ENCODE results near the gene OAF. TPM values are rescaled to one million over a fixed set of nuclear protein-coding genes. Genes with fewer than 3 reads are reported as not detected.

The OAF gene
- total and polyA plus RNA-seq, 8 donors, result 21.6 to 88.3 (median 45.6) TPM

DNA sequence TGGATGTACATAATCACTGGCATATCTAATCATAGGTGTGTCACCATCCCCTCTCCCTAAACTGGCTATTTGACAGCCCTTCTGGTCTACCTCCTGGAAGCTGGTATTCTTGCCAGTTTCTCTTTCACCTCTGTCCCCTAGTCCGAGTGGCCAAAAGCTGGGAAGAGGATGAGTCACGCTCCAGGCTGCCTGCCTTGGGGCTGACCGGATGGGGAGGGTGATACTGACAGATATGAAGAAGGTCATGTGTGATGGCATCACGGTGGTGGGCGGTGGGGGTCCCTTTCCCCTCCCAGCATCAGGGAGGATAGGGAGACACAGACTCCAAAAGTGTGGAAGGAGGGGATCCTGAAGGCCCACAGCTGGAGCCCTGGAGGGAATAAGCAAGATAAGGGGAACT, 4.8 kb downstream of the OAF start:
- Histone ChIP-seq H3K36me3 (no peaks in the 10 kb centered on the region), H3K4me1 (peaks cover 11 to 45% (median 25%) of the 10 kb centered on the region in 3 donors), H3K27me3 (no peaks in the 10 kb centered on the region), H3K27ac (peak overlapping the region in 1 of 4 donors; percentile 6), H3K4me3 (no peak overlapping the region), H3K9me3 (no peaks in the 10 kb centered on the region)
- TF ChIP-seq, protein P1, sequence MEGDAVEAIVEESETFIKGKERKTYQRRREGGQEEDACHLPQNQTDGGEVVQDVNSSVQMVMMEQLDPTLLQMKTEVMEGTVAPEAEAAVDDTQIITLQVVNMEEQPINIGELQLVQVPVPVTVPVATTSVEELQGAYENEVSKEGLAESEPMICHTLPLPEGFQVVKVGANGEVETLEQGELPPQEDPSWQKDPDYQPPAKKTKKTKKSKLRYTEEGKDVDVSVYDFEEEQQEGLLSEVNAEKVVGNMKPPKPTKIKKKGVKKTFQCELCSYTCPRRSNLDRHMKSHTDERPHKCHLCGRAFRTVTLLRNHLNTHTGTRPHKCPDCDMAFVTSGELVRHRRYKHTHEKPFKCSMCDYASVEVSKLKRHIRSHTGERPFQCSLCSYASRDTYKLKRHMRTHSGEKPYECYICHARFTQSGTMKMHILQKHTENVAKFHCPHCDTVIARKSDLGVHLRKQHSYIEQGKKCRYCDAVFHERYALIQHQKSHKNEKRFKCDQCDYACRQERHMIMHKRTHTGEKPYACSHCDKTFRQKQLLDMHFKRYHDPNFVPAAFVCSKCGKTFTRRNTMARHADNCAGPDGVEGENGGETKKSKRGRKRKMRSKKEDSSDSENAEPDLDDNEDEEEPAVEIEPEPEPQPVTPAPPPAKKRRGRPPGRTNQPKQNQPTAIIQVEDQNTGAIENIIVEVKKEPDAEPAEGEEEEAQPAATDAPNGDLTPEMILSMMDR (IDR thresholded peaks at IDR 0.05), result no peak
- FAIRE-seq (no peak), ATAC-seq (peak in 1 of 4 donors; percentile 20), DNase-seq (no peak)
- 39 to 42% methylated on average over 5 of the region's 5 CpGs for WGBS, 2 donors
- intact Hi-C loops (cut with DNase I), result no loop called here

DNA sequence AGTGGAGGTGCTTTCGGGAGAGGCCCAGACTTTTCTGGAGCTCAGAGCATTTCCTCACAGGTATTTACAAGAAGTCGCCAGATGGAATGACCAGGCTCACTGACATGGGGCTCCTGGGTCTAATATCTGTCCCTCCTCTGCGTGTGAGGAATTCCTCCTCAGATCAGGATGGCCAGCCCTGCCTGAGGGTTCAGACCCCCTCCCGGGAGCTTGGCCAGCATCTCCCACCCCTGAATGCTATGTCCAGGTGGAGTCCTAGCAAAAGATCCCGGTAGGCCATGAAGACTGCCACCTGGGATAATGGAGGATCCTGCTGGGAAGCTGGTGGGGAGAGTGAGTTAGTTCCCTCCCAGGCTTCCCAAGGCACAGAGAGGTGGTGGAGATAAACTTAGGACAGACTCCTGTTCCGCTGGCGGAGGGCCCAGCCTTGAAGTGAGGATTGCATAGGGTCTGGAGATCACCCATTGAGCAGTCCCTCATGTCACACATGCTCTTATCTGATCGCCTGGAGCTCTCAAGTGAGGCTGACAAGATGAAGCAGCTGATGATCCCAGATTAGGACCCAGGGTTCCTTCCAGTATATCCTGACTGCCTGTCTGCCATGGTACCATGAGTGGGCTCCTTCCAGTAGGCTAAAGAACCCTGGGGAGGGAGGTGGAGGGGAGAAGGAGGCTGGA, 5.7 kb downstream of the OAF start:
- peaks cover 18 to 54% (median 28%) of the 10 kb centered on the region in 3 donors for H3K4me1 ChIP-seq

DNA sequence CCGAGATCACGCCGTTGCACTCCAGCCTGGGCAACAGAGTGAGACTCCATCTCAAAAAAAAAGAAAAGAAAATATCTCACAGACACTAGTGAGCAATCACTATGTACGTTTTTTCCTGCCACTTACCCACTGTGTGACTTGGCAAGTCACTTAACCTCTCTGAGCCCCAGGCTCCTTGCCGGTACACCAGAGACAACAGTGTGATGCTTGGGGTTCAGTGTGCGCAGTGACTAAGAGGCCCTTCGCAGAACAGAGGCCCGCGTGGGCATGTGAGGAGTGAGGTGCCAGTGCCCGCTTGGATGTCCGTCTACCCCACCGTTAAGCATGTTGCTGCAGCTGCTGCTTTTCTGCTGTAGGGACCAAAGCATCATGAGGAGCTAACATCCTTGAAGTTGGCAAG, 6.7 kb downstream of the OAF start:
- ATAC-seq (no peak), FAIRE-seq (no peak), DNase-seq (no peak)
- H3K27ac ChIP-seq, result no peak overlapping the region
- TF ChIP-seq, protein P1 (IDR thresholded peaks at IDR 0.05), result no peak
- no peaks in the 10 kb centered on the region for H3K9me3 ChIP-seq
- H3K27me3 ChIP-seq, result no peaks in the 10 kb centered on the region
- intact Hi-C loops (cut with DNase I), result no loop called here
- H3K4me3 ChIP-seq, result no peak overlapping the region
- no peaks in the 10 kb centered on the region for H3K36me3 ChIP-seq
- 72 to 74% methylated on average over 12 of the region's 12 CpGs for WGBS, 2 donors
- H3K4me1 ChIP-seq, result peaks cover 19 to 54% (median 28%) of the 10 kb centered on the region in 3 donors

More for the DNA sequence above, 5.7 kb downstream of the OAF start:
- intact Hi-C loops (cut with DNase I), result no loop called here
- Histone ChIP-seq H3K9me3 (no peaks in the 10 kb centered on the region), H3K27ac (peak overlapping the region in 1 of 4 donors; percentile 6), H3K27me3 (no peaks in the 10 kb centered on the region), H3K4me3 (no peak overlapping the region), H3K36me3 (no peaks in the 10 kb centered on the region)
- no peak for ATAC-seq
- FAIRE-seq, result no peak
- TF ChIP-seq, protein P1 (IDR thresholded peaks at IDR 0.05), result no peak
- WGBS, 2 donors, result 79% methylated on average over 8 of the region's 8 CpGs
- no peak for DNase-seq

DNA sequence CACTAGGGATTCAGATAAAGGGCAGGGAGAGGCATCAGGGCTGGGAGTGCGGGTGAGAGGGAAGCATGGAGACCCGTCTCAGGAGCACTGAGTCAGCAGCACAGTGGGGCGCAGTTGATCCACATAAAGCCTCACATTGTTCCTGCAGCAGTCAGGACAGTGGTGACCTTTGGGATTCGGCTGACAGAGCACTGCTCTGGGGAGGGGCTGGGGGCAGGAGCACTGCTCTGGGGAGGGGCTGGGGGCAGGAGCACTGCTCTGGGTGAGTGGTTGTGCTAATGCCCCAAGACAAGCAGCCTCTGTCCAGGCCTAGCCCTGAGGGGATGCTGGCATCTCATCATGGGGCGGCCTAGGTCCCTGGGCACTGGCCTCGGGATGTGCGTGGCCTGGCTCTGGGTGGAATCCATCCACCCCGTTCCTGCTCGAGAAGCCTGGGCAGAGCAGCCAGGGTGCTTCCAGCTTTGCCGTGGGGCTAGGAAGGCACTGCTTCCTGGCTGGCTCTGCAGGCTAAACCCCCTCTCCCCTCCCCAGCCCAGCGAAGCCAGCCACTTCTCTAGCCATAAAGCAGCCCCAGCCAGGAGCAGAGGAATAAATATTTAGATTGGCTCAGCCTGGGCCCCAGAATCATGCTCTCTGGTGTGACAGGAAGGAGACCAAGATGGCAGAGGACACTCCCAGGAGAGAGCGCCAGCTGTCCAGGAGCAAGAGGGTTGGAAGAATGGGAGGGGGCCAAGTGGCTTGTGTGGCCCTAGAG, 7.3 kb downstream of the OAF start:
- ATAC-seq (peak; percentile 39 to 72 (median 53)), DNase-seq (peak in 2 of 6 donors; percentile 60 to 69), FAIRE-seq (no peak)
- Histone ChIP-seq H3K27ac (no peak overlapping the region), H3K27me3 (no peaks in the 10 kb centered on the region), H3K9me3 (no peaks in the 10 kb centered on the region), H3K4me1 (peaks cover 19 to 49% (median 28%) of the 10 kb centered on the region in 3 donors), H3K36me3 (no peaks in the 10 kb centered on the region), H3K4me3 (no peak overlapping the region)
- TF ChIP-seq, protein P1 (IDR thresholded peaks at IDR 0.05), result no peak
- WGBS, 2 donors, result 54 to 55% methylated on average over 12 of the region's 12 CpGs
- intact Hi-C loops (cut with DNase I), result no loop called here

DNA sequence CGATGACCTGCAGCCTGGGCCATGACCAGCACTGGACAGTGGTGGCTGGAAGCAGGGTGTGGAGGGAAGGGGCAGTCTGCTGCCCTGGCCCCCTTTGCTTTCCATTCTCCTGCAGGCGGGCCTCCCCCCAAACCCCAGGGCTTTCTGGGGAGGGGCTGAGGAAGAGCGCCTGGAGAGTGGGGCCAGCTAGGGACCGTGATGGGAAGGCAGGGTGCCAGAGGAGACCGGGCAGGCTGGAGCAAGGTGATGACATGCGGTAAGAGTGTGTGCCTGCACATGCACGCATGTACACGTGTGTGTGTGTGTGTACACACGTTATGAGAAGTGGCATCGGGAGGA, 7.8 kb downstream of the OAF start:
- intact Hi-C loops (cut with DNase I), result no loop called here
- no peak overlapping the region for H3K4me3 ChIP-seq
- H3K36me3 ChIP-seq, result no peaks in the 10 kb centered on the region
- TF ChIP-seq, protein P1 (IDR thresholded peaks at IDR 0.05), result no peak
- no peaks in the 10 kb centered on the region for H3K9me3 ChIP-seq
- DNase-seq, result no peak
- no peaks in the 10 kb centered on the region for H3K27me3 ChIP-seq
- 66 to 71% methylated on average over 10 of the region's 10 CpGs for WGBS, 2 donors
- FAIRE-seq, result no peak
- ATAC-seq, result no peak
- H3K4me1 ChIP-seq, result peaks cover 19 to 45% (median 28%) of the 10 kb centered on the region in 3 donors
- no peak overlapping the region for H3K27ac ChIP-seq
